Measurements from ENCODE around the gene CAMK2D. TPM values are rescaled to one million over a fixed set of nuclear protein-coding genes. Genes with fewer than 3 reads are reported as not detected.

Gene CAMK2D
- total RNA-seq, 2 donors from 2014 or later, result 132 to 187 TPM

GRCh38 chr4:113407409-113407808 lies 354.1 kb downstream of the CAMK2D start:
- no peaks in the 10 kb centered on the region for H3K9me3 ChIP-seq
- no peak overlapping the region for H3K4me3 ChIP-seq
- no peak overlapping the region for H3K27ac ChIP-seq
- H3K27me3 ChIP-seq, result no peaks in the 10 kb centered on the region
- peaks cover 0 to 10% of the 10 kb centered on the region in 2 donors for H3K4me1 ChIP-seq
- no peak for DNase-seq (ENCODE audit: low spot score)
- H3K36me3 ChIP-seq, result no peaks in the 10 kb centered on the region
- no peak for TF ChIP-seq CTCF (IDR thresholded peaks at IDR 0.05)

GRCh38 chr4:113406723-113407016 lies 354.9 kb downstream of the CAMK2D start:
- DNase-seq (ENCODE audit: low spot score), result no peak
- peaks cover 0 to 10% of the 10 kb centered on the region in 2 donors for H3K4me1 ChIP-seq
- TF ChIP-seq CTCF (IDR thresholded peaks at IDR 0.05), result no peak
- no peaks in the 10 kb centered on the region for H3K27me3 ChIP-seq
- no peak overlapping the region for H3K4me3 ChIP-seq
- H3K27ac ChIP-seq, result no peak overlapping the region
- no peaks in the 10 kb centered on the region for H3K9me3 ChIP-seq
- H3K36me3 ChIP-seq, result no peaks in the 10 kb centered on the region

- Histone ChIP-seq H3K36me3 (no peaks in the 10 kb centered on the region), H3K27me3 (no peaks in the 10 kb centered on the region), H3K27ac (no peak overlapping the region), H3K4me1 (peaks cover 0 to 10% of the 10 kb centered on the region in 2 donors), H3K9me3 (no peaks in the 10 kb centered on the region), H3K4me3 (no peak overlapping the region)
- no peak for TF ChIP-seq CTCF (IDR thresholded peaks at IDR 0.05)
- DNase-seq (ENCODE audit: low spot score), result no peak
Observed at GRCh38 chr4:113405874-113406722, 355.4 kb downstream of the CAMK2D start.

GRCh38 chr4:113404841-113405240 lies 356.7 kb downstream of the CAMK2D start:
- H3K4me3 ChIP-seq, result no peak overlapping the region
- no peak for TF ChIP-seq CTCF (IDR thresholded peaks at IDR 0.05)
- peaks cover 0 to 10% of the 10 kb centered on the region in 2 donors for H3K4me1 ChIP-seq
- H3K9me3 ChIP-seq, result no peaks in the 10 kb centered on the region
- no peaks in the 10 kb centered on the region for H3K27me3 ChIP-seq
- DNase-seq (ENCODE audit: low spot score), result no peak
- no peaks in the 10 kb centered on the region for H3K36me3 ChIP-seq
- no peak overlapping the region for H3K27ac ChIP-seq

GRCh38 chr4:113404167-113404571 lies 357.4 kb downstream of the CAMK2D start:
- no peak for TF ChIP-seq CTCF (IDR thresholded peaks at IDR 0.05)
- DNase-seq (ENCODE audit: low spot score), result no peak
- no peaks in the 10 kb centered on the region for H3K36me3 ChIP-seq
- no peaks in the 10 kb centered on the region for H3K9me3 ChIP-seq
- H3K4me3 ChIP-seq, result no peak overlapping the region
- H3K27me3 ChIP-seq, result no peaks in the 10 kb centered on the region
- peaks cover 0 to 10% of the 10 kb centered on the region in 2 donors for H3K4me1 ChIP-seq
- no peak overlapping the region for H3K27ac ChIP-seq

Other genes starting within 250 kb of the CAMK2D start
- 1 to 10 TPM; 3.8 to 5.6 TPM for gene ARSJ, start 217.9 kb upstream of the CAMK2D start, total RNA-seq